ENCODE measurements around the gene SNRPA1. TPM values are rescaled to one million over a fixed set of nuclear protein-coding genes. Genes with fewer than 3 reads are reported as not detected.
"Not testable (repeated sequence)": the region's sequence is repeated elsewhere in the genome, so short reads cannot be mapped to it uniquely, and the experiment has no call there.

SNRPA1 gene
- total RNA-seq, result 10 to 100 TPM; 29.7 to 57.1 (median 47.5) TPM

DNA sequence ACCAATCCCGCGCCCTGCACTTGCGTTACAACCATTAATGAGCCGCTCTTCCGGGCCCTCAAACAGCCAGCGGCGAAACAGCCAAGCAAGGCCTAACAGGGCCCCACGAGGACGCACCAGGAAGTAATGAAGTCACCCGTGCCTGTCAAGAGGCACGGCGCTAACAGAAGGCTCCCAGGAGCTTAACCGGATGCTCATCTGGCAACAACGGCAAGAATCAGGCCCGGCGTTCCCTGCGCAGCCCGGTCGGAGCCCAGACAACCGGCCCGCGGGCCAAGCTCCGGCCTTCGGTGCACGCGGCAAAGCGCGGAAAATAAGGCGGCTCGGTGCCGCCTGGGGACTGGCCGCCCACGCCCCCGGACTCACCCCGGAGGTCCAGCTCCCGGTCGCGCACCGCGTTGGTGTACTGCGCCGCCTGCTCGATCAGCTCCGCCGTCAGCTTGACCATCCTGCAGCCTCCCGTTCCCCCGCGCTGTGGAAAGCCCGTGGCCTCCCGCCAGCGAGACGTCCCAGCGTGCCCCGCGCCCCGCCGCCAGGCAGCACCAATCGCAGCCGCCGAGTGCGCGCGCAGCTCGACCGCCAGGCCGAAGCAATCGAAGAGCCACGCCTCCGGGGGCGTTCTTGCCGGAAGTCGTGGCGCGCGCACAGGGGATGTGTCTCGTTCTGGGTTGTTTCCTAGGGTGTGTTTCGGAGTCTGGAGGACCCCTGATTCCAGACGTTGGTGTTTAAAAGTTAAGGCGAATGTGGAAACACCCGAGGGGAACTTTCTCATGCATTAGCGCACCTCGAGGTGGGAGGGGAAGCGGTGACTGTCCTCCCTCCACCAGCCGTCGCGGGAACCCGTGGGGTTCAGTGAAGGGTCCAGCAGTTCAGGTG is at the start of gene SNRPA1:
Gene SNRPA1 (minus strand): TSS at position 518 of the 876 bp plus-strand sequence. CDS start 70 bp downstream, at position 448.
- intact Hi-C loops (cut with DNase I), result loop anchor here (5.0 kb wide), 1 partner anchor 352 kb away; no protein-coding TSS in a partner anchor
- 1 to 2% methylated on average over 13 to 22 of the region's 87 CpGs for WGBS, 2 donors

DNA sequence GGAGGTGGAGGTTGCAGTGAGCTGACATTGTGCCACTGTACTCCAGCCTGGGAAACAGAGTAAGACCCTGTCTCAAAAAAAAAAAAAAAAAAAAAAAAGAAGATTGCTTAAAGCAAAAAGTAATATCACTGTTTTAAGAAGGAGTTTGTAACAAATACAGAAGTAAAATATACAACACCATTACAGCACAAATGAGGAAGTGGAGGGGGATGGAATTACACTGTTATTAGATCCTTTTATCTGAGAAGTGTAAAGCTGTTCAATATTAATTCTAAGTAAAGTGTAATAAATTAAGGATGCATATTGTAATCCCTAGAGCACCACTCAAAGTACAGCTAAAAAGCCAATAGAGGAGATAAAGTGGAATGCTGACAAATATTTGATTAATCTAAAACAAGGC is 47.0 kb upstream of the SNRPA1 start:
- H3K27ac ChIP-seq, result no peak overlapping the region
- H3K9me3 ChIP-seq, result no peaks in the 10 kb centered on the region
- peaks cover 0 to 35% (median 0%) of the 10 kb centered on the region in 4 donors for H3K27me3 ChIP-seq
- no peak for DNase-seq
- H3K4me3 ChIP-seq, result no peak overlapping the region
- TF ChIP-seq POLR2A (IDR thresholded peaks at IDR 0.05), result no peak
- TF ChIP-seq, protein P1, sequence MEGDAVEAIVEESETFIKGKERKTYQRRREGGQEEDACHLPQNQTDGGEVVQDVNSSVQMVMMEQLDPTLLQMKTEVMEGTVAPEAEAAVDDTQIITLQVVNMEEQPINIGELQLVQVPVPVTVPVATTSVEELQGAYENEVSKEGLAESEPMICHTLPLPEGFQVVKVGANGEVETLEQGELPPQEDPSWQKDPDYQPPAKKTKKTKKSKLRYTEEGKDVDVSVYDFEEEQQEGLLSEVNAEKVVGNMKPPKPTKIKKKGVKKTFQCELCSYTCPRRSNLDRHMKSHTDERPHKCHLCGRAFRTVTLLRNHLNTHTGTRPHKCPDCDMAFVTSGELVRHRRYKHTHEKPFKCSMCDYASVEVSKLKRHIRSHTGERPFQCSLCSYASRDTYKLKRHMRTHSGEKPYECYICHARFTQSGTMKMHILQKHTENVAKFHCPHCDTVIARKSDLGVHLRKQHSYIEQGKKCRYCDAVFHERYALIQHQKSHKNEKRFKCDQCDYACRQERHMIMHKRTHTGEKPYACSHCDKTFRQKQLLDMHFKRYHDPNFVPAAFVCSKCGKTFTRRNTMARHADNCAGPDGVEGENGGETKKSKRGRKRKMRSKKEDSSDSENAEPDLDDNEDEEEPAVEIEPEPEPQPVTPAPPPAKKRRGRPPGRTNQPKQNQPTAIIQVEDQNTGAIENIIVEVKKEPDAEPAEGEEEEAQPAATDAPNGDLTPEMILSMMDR (IDR thresholded peaks at IDR 0.05), result no peak
- intact Hi-C loops (cut with DNase I), result no loop called here
- H3K36me3 ChIP-seq, result no peaks in the 10 kb centered on the region
- H3K4me1 ChIP-seq, result no peaks in the 10 kb centered on the region

More for the DNA sequence above, at the start of gene SNRPA1:
- H3K9me3 ChIP-seq, result no peaks in the 10 kb centered on the region
- peak within 1 kb of the TSS; percentile 73 to 94 (median 82) for H3K4me3 ChIP-seq
- H3K27me3 ChIP-seq, result no peaks in the 10 kb centered on the region
- peak within 1 kb of the TSS; percentile 91 to 99 (median 94) for H3K27ac ChIP-seq
- TF ChIP-seq POLR2A (IDR thresholded peaks at IDR 0.05), result peak in 2 of 4 donors; percentile 66 to 93
- TF ChIP-seq, protein P1 (IDR thresholded peaks at IDR 0.05), result peak in 2 of 6 experiments; percentile 15 to 54
- H3K4me1 ChIP-seq, result peaks cover 6 to 48% (median 25%) of the 10 kb centered on the region in 3 donors
- peaks cover 0 to 21% (median 0%) of the 10 kb centered on the region in 3 donors for H3K36me3 ChIP-seq
- DNase-seq, result peak; percentile 86

DNA sequence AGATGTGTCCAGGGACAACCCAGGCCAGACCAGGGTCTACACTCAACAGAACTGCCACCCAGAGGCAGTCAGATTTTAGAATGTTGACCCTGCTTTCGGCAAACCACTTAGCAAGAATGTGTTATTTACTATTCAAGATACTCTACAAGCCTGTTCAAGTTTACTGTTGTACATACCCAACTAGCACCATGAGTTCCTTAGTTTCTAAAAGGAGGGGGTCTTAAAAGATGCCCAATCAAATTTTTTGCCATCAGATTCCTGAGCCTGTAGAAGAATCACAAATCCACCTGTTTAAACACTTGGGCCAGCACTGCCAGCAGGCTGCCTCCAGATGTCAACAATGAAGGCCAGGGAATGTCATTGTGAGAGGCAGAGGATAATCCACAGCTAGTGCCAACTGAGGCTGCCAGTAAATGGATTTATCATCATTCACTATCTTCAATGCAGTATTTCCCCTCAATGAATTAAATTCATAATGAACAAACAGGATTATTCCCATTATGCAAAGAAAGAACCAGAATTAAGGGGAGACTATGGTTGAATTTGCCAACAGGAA is 43.5 kb upstream of the SNRPA1 start:
- TF ChIP-seq POLR2A (IDR thresholded peaks at IDR 0.05), result no peak
- TF ChIP-seq, protein P1 (IDR thresholded peaks at IDR 0.05), result no peak
- Histone ChIP-seq H3K9me3 (no peaks in the 10 kb centered on the region), H3K27ac (no peak overlapping the region), H3K4me1 (no peaks in the 10 kb centered on the region), H3K36me3 (no peaks in the 10 kb centered on the region), H3K4me3 (no peak overlapping the region), H3K27me3 (peaks cover 0 to 22% (median 0%) of the 10 kb centered on the region in 4 donors)
- WGBS, 2 donors, result 40 to 73% methylated on average over 1 of the region's 1 CpG
- intact Hi-C loops (cut with DNase I), result no loop called here
- no peak for DNase-seq

DNA sequence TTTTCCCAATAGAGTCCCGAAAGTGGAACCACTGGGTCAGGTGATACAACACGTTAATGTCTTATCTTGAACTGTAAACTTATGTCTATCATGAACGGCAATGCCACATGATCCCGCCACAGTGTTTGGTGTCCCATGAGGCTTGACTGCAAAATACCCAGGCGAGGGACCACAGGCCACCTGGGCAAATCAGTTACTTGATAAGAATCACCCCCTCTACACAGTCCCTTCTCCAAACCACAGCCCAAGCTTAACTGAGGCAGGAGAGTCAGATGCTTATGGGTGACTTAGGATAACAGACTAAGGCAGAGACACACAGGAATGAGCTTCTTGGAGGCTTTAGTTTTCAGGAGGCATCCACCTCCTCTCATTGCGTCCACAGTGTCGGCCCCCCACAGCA is 42.9 kb upstream of the SNRPA1 start:
- no peak for DNase-seq
- TF ChIP-seq, protein P1 (IDR thresholded peaks at IDR 0.05), result no peak
- no peak for TF ChIP-seq POLR2A (IDR thresholded peaks at IDR 0.05)
- Histone ChIP-seq H3K4me3 (no peak overlapping the region), H3K27ac (no peak overlapping the region), H3K4me1 (no peaks in the 10 kb centered on the region), H3K36me3 (no peaks in the 10 kb centered on the region), H3K27me3 (peaks cover 0 to 20% (median 0%) of the 10 kb centered on the region in 4 donors), H3K9me3 (no peaks in the 10 kb centered on the region)
- intact Hi-C loops (cut with DNase I), result no loop called here
- 55 to 73% methylated on average over 3 to 4 of the region's 7 CpGs for WGBS, 2 donors

DNA sequence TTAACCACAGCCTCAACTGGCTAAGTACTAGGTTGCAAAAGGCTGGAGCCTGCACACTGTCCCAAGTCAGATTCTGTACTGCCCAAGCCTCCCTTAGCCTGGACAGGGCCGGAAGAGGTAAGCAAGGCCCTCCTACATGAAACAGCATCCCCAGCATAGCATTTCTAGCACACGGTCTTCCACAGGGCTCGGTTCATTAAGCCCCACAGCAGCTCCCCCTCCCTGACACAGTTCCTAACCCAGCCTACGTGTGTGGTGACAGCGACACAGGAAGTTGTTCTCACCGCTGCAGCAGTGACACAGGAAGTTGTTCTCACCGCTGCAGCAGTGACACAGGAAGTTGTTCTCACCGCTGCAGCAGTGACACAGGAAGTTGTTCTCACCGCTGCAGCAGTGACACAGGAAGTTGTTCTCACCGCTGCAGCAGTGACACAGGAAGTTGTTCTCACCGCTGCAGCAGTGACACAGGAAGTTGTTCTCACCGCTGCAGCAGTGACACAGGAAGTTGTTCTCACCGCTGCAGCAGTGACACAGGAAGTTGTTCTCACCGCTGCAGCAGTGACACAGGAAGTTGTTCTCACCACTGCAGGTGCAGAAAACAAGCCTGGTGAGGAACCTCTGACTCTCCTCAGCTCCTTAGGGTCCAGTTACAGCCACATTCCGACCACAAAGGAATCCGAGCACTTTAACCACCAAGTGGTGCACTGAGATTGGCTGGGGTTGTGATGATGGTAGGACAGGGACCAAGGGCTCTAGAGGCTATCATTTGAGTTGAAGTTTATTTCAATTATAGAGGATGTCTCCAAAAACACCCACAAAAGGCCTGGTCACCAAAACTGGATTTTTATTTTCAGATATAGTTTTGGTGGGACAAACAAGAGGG is 39.1 kb upstream of the SNRPA1 start:
- H3K9me3 ChIP-seq; H3K36me3 ChIP-seq; H3K4me1 ChIP-seq; H3K4me3 ChIP-seq; DNase-seq; intact Hi-C loops (cut with DNase I): not testable (repeated sequence)
- WGBS, 2 donors, result 51 to 83% methylated on average over 5 of the region's 16 CpGs
- H3K27me3 ChIP-seq, result peaks cover 0 to 13% (median 0%) of the 10 kb centered on the region in 4 donors
- peak overlapping the region in 1 of 4 donors; percentile 22 for H3K27ac ChIP-seq
